GM18867 (cell line): ENCODE data around the gene NTHL1.

Experiments
- ATAC-seq: cut with Tn5 transposase; IDR thresholded peaks from one replicate; pipeline ENCODE4 v1.9.1; 2021; ENCODE audit warnings: mild to moderate bottlenecking, moderate library complexity; ENCODE audit not compliant: unreplicated experiment

NTHL1 gene

DNA sequence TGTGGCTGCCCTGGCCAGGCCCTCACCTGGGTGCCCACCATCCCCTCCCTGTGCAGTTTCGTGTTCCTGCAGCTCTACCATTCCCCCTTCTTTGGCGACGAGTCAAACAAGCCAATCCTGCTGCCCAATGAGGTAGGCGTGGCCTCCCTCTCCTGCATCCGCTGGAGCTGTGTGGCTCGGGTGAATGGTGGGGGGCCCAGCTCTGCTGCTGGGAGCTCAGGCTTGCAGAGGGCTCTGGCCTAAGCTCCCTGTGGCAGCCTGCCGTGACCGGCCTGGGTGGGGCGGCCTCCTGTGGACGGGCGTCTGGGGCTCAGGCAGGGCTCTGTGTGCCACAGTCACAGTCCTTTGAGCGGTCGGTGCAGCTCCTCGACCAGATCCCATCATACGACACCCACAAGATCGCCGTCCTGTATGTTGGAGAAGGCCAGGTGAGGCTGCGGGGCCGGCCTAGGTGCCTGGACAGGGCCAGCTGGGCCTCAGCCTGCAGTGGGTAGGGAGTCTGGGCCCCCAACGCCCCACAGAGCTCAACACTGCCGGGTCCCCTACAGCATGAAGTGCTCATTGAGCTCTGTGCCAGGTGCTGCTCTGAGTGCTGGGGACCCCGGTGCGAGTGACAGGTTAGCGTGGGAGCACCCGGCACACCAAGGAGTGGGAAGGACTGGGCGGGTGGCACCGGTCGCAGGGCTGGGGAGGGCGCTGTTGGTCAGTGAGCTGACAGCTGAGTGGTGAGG lies 37.4 kb upstream of the NTHL1 start:
- ATAC-seq, result no peak

DNA sequence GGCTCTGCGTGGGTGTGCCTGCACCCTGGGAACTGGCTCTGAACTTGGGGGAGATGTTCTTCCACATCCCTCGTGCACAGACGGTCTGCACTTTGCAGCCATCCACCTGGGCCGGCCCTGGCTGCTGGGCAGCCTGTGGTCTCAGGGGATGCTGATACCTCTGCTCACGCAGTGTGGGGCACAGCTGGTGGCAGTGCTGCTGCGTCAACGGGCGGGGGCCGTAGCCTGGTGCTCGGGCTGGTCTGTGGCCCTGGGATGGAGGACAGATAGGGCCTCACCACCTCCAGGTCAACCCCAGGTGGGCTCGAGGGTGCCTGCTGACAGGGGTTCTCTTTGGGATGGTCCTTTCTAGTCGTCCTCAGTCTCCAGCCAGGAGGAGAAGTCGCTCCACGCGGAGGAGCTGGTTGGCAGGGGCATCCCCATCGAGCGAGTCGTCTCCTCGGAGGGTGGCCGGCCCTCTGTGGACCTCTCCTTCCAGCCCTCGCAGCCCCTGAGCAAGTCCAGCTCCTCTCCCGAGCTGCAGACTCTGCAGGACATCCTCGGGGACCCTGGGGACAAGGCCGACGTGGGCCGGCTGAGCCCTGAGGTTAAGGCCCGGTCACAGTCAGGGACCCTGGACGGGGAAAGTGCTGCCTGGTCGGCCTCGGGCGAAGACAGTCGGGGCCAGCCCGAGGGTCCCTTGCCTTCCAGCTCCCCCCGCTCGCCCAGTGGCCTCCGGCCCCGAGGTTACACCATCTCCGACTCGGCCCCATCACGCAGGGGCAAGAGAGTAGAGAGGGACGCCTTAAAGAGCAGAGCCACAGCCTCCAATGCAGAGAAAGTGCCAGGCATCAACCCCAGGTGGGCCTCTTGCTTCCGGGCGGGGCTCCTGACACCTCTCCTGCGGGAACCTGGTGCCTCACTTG lies 36.5 kb upstream of the NTHL1 start:
- ATAC-seq, result no peak

- no peak for ATAC-seq
Observed at GRCh38 chr16:2083409-2083808, 35.8 kb upstream of the NTHL1 start.

DNA sequence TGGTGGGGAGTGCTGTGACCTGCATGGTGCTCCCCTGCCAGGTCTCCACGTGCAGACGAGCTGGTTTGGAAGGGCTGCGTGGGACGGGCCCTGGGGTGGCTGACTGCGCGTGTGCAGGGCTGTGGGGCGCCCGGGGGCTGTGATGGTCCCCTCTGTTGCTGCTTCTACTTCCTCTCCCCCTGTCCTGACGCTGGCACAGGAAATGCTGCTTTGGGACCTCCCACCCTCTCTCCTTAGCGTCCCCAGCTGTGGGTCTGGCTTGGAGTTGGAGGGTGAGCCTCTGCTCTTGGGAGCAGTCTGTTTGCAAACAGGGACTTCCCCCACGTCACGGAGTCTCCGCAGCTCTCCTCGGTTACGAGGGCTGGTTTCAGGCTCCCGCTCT lies 35.3 kb upstream of the NTHL1 start:
- no peak for ATAC-seq

- ATAC-seq, result no peak
Observed at GRCh38 chr16:2082171-2082982, 34.7 kb upstream of the NTHL1 start.

DNA sequence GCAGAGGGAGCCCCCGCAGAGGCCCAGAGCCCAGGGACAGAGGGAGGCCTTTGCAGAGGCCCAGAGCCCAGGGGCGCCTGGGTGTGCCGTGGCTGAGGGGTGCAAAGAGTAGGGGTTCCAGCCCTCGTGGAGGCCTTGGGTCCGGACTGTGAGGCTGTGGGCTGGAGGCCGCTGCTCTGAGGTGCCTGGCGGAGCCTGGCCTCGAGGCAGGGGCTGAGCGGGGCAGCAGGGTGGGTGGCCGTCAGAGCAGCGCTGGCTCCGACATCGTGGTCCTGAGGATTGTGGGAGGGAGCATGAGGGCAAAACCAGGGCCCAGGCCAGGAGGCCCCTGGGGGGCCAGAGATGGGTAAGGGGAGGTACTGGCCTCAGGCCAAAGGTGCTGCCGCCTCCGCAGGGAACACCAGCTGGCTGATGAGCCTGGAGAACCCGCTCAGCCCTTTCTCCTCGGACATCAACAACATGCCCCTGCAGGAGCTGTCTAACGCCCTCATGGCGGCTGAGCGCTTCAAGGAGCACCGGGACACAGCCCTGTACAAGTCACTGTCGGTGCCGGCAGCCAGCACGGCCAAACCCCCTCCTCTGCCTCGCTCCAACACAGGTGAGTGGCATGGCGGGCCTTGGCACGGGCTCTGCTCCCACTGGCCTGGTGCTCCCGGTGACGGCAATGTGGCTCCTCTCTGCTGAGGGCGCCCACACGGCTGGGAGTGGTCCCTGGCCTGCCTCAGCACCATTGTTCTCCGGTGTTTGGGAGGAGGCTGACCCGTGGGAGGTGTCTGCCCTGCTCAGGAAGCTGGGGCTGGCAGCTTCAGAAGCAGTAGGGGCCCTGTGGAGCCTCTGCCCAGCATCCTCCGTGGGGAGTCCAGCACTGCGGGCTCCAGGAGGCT lies 33.8 kb upstream of the NTHL1 start:
- ATAC-seq, result no peak

- no peak for ATAC-seq
Observed at GRCh38 chr16:2079991-2080390, 32.4 kb upstream of the NTHL1 start.

GRCh38 chr16:2079311-2079800 lies 31.7 kb upstream of the NTHL1 start:
- no peak for ATAC-seq

DNA sequence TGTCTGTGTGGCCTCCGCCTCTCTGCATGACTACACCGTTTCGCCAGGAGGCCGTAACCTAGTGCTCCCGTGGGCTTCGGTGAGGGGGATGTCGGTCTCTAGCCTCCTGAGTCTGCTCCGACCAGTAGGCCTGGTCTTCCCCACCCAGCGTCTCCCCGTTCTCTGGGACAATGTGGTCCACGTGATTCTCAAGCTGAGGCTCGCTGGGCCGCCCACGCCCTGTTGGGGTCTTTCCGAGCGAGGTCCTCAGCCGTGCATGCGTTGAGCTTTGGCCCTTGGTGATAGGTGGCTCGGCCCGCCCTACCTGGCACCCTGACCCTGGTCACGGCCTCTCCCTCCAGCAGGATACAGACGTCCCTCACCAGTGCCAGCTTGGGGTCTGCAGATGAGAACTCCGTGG lies 31.1 kb upstream of the NTHL1 start:
- ATAC-seq, result no peak

GRCh38 chr16:2078096-2078495 lies 30.5 kb upstream of the NTHL1 start:
- no peak for ATAC-seq

GRCh38 chr16:2077696-2078095 lies 30.1 kb upstream of the NTHL1 start:
- no peak for ATAC-seq

DNA sequence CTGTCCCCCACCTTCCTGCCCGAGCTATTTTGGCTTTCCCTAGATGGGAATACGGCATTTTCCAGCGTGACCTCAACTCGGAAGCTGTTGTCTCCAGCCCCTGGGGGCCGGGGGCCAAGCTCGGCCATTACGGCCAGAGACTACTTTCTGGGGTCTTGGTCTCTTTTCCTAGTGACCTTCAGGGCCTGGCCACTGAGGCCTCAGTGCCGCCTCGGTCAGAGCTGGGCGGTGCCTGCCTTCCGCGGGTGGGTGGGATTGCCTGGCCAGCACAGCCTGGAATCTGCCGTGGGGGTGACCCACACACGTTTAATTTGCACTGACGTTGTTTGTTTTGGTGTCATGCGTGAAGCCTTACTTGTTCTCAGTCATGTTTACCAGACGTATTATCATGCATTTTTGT lies 29.4 kb upstream of the NTHL1 start:
- no peak for ATAC-seq

DNA sequence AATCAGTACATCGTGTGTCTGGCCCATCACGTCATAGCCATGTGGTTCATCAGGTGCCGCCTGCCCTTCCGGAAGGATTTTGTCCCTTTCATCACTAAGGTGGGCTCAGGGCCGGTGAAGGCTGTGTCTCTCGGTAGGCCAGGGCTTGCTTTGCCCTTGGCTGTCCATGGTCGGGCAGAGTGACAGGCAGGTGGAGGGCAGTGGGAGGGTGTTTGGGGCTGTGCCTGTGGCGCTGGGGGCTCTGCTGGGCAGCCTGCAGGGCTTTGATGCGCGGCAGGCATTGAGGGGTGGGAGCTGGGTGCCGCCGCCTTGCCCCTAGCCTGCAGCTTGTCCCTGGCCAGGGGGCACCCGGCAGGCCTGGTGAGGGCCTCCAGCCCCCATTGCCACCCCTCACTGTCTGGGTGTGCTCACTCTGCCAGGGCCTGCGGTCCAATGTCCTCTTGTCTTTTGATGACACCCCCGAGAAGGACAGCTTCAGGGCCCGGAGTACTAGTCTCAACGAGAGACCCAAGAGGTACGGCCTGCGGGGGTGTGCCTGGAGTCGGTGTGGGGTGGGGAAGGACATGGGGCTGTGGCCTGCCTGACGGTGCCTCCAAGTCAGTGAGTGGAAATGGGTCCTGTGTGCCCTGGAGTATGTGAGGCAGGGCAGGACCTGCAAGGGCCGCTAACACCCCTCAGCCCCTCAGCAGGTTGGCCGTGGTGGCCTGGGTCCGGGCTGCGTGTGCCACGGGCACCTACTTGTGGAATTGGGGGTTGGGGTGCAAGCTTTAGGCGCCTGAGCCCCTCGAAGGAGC lies 28.6 kb upstream of the NTHL1 start:
- no peak for ATAC-seq

DNA sequence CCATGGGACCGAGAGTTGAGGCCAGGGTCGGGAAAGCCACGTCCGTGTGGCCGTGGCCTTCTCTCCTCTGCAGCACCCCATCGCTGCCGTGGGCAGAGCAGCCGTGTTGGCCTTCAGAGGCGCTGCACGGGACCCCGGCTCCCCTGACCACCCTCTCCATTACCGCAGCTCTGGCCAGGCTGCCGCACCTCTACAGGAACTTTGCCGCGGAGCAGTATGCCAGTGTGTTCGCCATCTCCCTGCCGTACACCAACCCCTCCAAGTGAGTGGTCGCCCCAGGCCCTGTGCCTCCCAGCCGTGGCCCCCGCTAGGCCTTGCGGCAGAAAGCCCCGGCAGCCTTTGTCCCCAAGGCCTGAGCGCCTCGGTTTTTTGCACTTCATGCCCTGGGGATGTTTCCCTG lies 28.0 kb upstream of the NTHL1 start:
- no peak for ATAC-seq

- ATAC-seq, result no peak
Observed at GRCh38 chr16:2074071-2074470, 26.4 kb upstream of the NTHL1 start.

- ATAC-seq, result no peak
Observed at GRCh38 chr16:2072926-2073325, 25.3 kb upstream of the NTHL1 start.

DNA sequence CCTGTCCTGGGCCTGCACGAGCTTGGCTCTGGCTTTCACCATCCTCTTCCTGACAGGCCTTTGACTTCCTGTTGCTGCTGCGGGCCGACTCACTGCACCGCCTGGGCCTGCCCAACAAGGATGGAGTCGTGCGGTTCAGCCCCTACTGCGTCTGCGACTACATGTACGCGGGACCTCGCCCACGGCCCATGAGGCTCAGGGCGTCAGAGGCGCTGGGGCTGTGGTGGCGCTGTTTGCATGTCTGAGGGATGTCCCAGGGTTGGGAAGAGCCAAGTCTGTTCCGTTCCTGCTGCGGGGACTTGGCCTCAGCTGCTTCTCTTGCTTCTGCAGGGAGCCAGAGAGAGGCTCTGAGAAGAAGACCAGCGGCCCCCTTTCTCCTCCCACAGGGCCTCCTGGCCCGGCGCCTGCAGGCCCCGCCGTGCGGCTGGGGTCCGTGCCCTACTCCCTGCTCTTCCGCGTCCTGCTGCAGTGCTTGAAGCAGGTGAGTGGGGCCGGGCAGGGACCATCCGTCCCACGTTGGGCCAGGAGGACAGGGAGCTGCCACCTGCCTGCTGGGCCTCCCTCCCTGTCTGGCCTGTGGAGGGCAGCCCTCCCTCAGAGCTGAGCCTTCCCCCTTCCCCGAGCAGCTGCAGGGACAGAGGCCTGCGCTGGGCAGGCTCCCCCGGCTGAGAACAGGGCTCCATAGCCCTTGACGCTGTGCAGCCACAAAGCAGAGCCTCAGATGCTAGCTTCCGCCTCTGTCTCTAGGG lies 24.0 kb upstream of the NTHL1 start:
- no peak for ATAC-seq

GRCh38 chr16:2070576-2071453 lies 23.2 kb upstream of the NTHL1 start:
- ATAC-seq, result no peak
